SH-SY5Y (cell line): ENCODE results near the gene EFHC1.

Experiments
- GATA2 ChIP-seq: IDR thresholded peaks from 2 replicates; pipeline ENCODE4 v1.6.1; 2011; ENCODE audit warnings: mild to moderate bottlenecking, low read depth, low read length
- GATA3 ChIP-seq: IDR thresholded peaks from 2 replicates; pipeline ENCODE4 v1.6.1; 2011; ENCODE audit warnings: low read depth, mild to moderate bottlenecking, low read length, moderate library complexity

GRCh38 chr6:52405243-52405642 is 14.9 kb upstream of the EFHC1 start:
- no peak for TF ChIP-seq GATA2
- no peak for TF ChIP-seq GATA3
